T-helper 17 cell (primary cell): ENCODE measurements around the gene RGL4. TPM values are rescaled to one million over a fixed set of nuclear protein-coding genes. Genes with fewer than 3 reads are reported as not detected.
A peak's percentile ranks its signal among the peaks of the same experiment; 100 is the strongest.

Experiments
- ATAC-seq: fragments of 150-1000 bp; cut with Tn5 transposase; 2 replicates; pipeline ENCODE4 v1.10.0; 2021; ENCODE audit warnings: mild to moderate bottlenecking, moderate library complexity
- DNase-seq, 3 donors: peaks; one replicate each; pipeline versions ENCODE4 v3.0.0 to v3.0.0-alpha.2; 2020 to 2021
- H3K9me3 ChIP-seq: one replicate; pipeline ENCODE4 v1.7.0; 2013; ENCODE audit warnings: low read length, mild to moderate bottlenecking; ENCODE audit not compliant: control insufficient read depth, poor library complexity, severe bottlenecking
- H3K27ac Mint-ChIP-seq: one replicate; pipeline ENCODE4 v1.8.0; 2022; ENCODE audit warnings: mild to moderate bottlenecking, moderate library complexity, mixed read lengths
- H3K27me3 Mint-ChIP-seq: one replicate; pipeline ENCODE4 v1.8.0; 2022; ENCODE audit warnings: mixed read lengths
- H3K36me3 Mint-ChIP-seq: one replicate; pipeline ENCODE4 v1.8.0; 2022; ENCODE audit warnings: low read depth, mixed read lengths
- H3K4me1 Mint-ChIP-seq: one replicate; pipeline ENCODE4 v1.8.0; 2022; ENCODE audit warnings: mild to moderate bottlenecking, mixed read lengths
- H3K4me3 Mint-ChIP-seq: one replicate; pipeline ENCODE4 v1.8.0; 2022; ENCODE audit warnings: mild to moderate bottlenecking, moderate library complexity, mixed read lengths
- total RNA-seq, 4 donors: library from RNA in 2 of 4; stranded (reverse) in 2 of 4; gene quantifications; one replicate each; pipeline ENCODE4 v1.2.3 and lab custom pipeline; 2022 to 2026

The RGL4 gene
- total RNA-seq, 2 donors from 2014 or later: 16.0 to 20.2 TPM

DNA sequence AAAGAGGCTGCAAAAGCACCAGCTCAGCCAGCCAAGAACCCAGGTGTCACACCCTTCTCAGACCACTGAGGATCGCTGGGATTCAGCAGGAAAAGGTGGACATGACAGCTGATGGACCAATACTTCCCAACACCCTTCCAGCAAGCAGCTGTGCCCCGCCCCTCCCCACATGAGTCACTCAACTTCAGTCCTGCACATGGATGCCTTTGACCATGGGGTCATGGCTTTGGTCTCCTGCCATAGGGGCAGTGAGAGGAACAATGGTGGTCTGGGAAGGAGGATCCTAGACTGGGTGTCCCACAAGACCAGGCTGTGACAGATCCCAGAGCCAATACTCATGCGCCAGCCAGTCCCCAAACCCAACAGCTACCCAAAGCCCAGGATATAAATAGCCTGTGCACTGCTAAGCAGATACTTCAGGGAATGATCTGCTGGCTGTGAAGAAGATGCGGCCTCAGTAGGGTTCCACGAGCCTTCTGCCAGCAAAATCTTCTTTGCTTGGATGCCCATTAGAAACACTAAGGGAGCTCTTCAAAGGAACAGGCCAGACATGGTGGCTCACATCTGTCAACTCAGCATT is 5.5 kb upstream of the RGL4 start:
- no peaks in the 10 kb centered on the region for H3K27me3 Mint-ChIP-seq
- DNase-seq (no peak), ATAC-seq (no peak)
- H3K9me3 ChIP-seq: no peaks in the 10 kb centered on the region
- peaks cover 8% of the 10 kb centered on the region for H3K4me1 Mint-ChIP-seq
- peaks cover 2% of the 10 kb centered on the region for H3K36me3 Mint-ChIP-seq
- H3K27ac Mint-ChIP-seq: peak overlapping the region; percentile 16
- H3K4me3 Mint-ChIP-seq: no peak overlapping the region

DNA sequence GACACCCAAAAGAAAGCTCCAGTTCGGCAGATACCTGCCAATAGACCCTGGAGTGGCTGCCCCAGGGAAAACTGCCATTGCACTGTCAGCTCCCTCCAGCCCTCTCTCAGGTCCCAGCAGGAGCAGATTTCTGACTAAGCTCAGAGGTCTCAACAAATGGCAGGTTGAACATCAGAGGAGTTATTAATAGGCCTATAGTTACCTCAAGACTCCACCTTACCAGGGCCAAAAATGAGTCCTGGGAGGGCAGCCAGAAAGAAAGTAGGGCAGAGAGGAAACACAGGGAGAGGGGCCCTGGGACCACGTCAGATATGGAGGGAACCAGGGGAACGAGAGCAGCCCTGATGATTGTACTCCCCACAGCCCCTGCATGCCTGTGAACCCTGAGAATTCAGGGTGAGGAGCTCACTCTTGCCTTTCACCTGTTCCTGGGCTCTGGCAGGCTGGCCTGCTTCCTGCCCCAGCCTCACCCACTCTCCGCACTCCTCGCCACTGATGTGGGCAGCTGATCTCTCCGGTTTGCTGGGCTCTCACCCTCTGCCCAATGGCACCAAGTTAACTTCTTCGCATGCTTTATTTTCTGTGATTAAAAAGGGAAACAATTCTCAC is 4.3 kb upstream of the RGL4 start:
- DNase-seq (no peak), ATAC-seq (no peak)
- no peaks in the 10 kb centered on the region for H3K9me3 ChIP-seq
- peaks cover 2% of the 10 kb centered on the region for H3K36me3 Mint-ChIP-seq
- no peaks in the 10 kb centered on the region for H3K27me3 Mint-ChIP-seq
- H3K27ac Mint-ChIP-seq: peak overlapping the region; percentile 80
- peaks cover 11% of the 10 kb centered on the region for H3K4me1 Mint-ChIP-seq
- H3K4me3 Mint-ChIP-seq: no peak overlapping the region

DNA sequence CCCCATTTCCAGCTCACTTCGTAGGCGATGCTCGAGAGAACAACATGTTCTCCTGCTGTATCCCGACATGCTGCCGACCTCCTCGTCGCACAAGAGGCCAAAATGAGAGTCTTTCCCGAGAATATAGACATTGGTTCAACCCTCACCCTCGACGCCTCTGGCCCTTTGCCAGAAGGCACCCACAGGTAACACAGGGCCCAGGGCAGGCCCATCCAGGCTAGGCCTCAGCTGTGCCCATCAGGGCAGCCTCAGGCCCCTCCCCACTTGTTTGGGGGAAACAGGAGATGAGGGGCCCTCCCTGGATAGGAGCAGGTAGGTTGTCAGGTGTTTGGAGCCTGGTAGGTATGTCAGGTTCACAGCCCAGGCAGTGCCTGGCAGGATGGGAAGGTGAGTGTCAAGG is 2.7 kb upstream of the RGL4 start:
- peaks cover 2% of the 10 kb centered on the region for H3K36me3 Mint-ChIP-seq
- H3K4me1 Mint-ChIP-seq: peaks cover 11% of the 10 kb centered on the region
- ATAC-seq (no peak), DNase-seq (no peak)
- H3K27ac Mint-ChIP-seq: no peak overlapping the region
- H3K9me3 ChIP-seq: no peaks in the 10 kb centered on the region
- H3K27me3 Mint-ChIP-seq: no peaks in the 10 kb centered on the region
- H3K4me3 Mint-ChIP-seq: no peak overlapping the region

DNA sequence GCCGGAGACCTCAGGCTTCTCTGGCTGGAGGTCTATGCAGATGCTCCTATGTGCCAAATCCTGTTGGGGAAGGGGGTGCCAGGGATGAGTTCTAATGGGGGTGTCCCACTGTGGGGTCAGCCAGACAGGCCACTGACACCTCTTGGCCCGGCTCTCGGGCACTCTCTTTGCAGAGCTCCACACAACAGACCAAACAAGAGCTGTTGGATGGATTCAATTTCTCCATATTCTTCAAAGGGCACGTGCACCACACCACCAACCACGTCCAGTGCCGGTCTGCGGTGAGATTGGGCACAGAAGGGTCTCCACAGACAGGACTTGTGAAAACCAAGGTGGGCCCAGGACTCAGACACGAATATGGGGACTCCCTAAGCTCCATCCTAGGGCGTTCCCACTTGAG is 2.2 kb upstream of the RGL4 start:
- no peaks in the 10 kb centered on the region for H3K9me3 ChIP-seq
- H3K27me3 Mint-ChIP-seq: no peaks in the 10 kb centered on the region
- peaks cover 2% of the 10 kb centered on the region for H3K36me3 Mint-ChIP-seq
- H3K4me1 Mint-ChIP-seq: peaks cover 8% of the 10 kb centered on the region
- no peak for DNase-seq
- H3K4me3 Mint-ChIP-seq: no peak overlapping the region
- no peak overlapping the region for H3K27ac Mint-ChIP-seq
- no peak for ATAC-seq

DNA sequence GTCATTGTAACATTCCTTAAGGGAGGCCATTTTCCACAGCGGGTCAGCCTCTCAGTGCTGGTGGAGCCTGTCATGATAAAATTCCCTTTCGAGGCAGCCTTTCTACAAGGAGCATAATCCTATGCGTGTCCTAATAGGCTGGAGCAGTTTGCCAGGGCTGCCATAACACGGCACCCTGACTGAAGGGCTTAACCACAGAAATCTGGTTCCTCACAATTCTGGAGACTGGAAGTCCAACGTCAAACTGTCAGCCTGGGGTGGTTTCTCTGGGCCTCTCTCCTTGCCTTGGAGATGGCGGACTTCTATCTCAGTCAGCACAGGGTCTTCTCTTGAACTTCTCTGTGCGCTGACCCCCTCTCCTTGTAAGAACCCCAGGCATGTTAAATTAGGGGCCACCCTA is 1.4 kb upstream of the RGL4 start:
- Mint-ChIP-seq H3K36me3 (peaks cover 2% of the 10 kb centered on the region), H3K4me3 (no peak overlapping the region), H3K27ac (no peak overlapping the region), H3K4me1 (peaks cover 11% of the 10 kb centered on the region), H3K27me3 (no peaks in the 10 kb centered on the region)
- no peaks in the 10 kb centered on the region for H3K9me3 ChIP-seq
- DNase-seq (no peak), ATAC-seq (no peak)

DNA sequence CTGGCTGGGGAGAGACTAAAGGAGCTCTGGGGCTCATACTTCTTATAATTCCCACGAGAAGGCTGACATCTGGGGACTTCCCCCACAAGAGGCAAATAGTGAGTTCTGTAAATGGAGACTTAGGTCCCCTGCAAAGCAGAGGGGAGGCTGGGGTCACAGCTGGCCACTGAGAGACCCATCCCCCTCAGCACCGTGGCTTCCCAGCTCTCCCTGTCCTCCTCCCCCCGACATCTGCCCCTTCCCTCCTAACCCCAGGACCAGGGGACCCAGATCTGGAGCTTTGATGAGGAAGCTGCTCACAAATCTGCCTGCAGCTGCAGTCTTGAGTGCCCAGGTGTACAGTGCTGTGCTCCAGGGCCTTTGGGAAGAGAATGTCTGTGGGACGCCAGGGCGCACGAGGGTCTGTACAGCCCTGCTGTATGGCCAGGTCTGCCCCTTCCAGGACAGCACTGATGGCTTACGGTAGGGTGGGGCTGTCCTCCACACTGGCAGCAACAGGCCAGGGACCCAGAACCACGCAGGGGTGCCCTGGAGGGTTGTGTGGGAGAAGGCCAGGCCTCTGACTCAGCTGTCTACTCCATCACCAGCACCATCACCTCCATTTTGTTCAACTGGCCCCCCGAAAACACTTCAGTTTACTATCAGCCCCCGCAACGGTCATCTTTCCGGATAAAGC is 1.1 kb downstream of the RGL4 start:
- H3K4me3 Mint-ChIP-seq: no peak overlapping the region
- H3K27me3 Mint-ChIP-seq: no peaks in the 10 kb centered on the region
- H3K36me3 Mint-ChIP-seq: peaks cover 7% of the 10 kb centered on the region
- no peak for ATAC-seq
- DNase-seq: no peak
- peak overlapping the region; percentile 45 for H3K27ac Mint-ChIP-seq
- peaks cover 32% of the 10 kb centered on the region for H3K4me1 Mint-ChIP-seq
- no peaks in the 10 kb centered on the region for H3K9me3 ChIP-seq

GRCh38 chr22:23692598-23693291 is 1.9 kb downstream of the RGL4 start:
- H3K4me3 Mint-ChIP-seq: no peak overlapping the region
- DNase-seq (no peak), ATAC-seq (no peak)
- peaks cover 7% of the 10 kb centered on the region for H3K36me3 Mint-ChIP-seq
- H3K9me3 ChIP-seq: no peaks in the 10 kb centered on the region
- H3K27me3 Mint-ChIP-seq: no peaks in the 10 kb centered on the region
- H3K27ac Mint-ChIP-seq: peak overlapping the region; percentile 82
- H3K4me1 Mint-ChIP-seq: peaks cover 37% of the 10 kb centered on the region

- DNase-seq: no peak
- no peak for ATAC-seq
- H3K4me3 Mint-ChIP-seq: no peak overlapping the region
- H3K27me3 Mint-ChIP-seq: no peaks in the 10 kb centered on the region
- peaks cover 7% of the 10 kb centered on the region for H3K36me3 Mint-ChIP-seq
- H3K9me3 ChIP-seq: no peaks in the 10 kb centered on the region
- H3K4me1 Mint-ChIP-seq: peaks cover 37% of the 10 kb centered on the region
- peak overlapping the region; percentile 100 for H3K27ac Mint-ChIP-seq
These were observed 3.3 kb downstream of the RGL4 start for GRCh38 chr22:23693979-23694680.

- peaks cover 10% of the 10 kb centered on the region for H3K36me3 Mint-ChIP-seq
- no peak for DNase-seq
These were observed 4.3 kb downstream of the RGL4 start for GRCh38 chr22:23695141-23695540.

GRCh38 chr22:23695571-23696325 is 4.9 kb downstream of the RGL4 start:
- no peaks in the 10 kb centered on the region for H3K27me3 Mint-ChIP-seq
- H3K36me3 Mint-ChIP-seq: peaks cover 13% of the 10 kb centered on the region
- DNase-seq (no peak), ATAC-seq (no peak)
- no peaks in the 10 kb centered on the region for H3K9me3 ChIP-seq
- H3K4me3 Mint-ChIP-seq: peak overlapping the region; percentile 100
- peak overlapping the region; percentile 100 for H3K27ac Mint-ChIP-seq
- H3K4me1 Mint-ChIP-seq: peaks cover 40% of the 10 kb centered on the region

More at GRCh38 chr22:23695141-23695540, 4.3 kb downstream of the RGL4 start:
- Mint-ChIP-seq H3K4me3 (peak overlapping the region; percentile 55), H3K27me3 (no peaks in the 10 kb centered on the region), H3K4me1 (peaks cover 41% of the 10 kb centered on the region), H3K27ac (peak overlapping the region; percentile 100)
- ATAC-seq: no peak
- H3K9me3 ChIP-seq: no peaks in the 10 kb centered on the region

DNA sequence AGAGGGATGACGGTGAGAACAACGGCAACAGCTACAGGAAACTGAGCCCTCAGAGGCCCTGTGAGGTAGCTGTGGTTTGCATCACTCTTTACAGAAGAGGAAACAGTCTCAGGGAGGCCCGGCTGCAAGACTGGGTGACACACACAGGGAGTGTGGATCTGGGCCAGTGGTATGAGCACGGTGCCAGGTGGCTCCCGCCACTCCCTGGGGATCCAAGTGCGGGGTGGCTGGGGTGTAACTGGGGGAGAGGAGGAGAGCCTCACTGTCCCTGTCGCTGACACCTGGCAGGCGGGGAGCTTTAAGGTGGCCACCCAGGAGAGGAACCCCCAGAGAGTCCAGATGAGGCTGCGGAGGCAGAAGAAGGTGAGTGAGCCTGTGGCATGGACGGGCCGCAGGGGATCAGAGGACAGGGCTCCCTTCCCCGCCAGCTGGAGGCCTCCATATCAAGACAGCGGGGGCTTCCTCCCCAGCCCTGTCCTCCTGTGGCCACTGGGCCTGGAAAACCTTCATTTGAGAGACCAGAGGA is 5.6 kb downstream of the RGL4 start:
- ATAC-seq (peak; percentile 99), DNase-seq (peak; percentile 36 to 64 (median 58))
- Mint-ChIP-seq H3K4me3 (peak overlapping the region; percentile 100), H3K27ac (peak overlapping the region; percentile 100), H3K4me1 (peaks cover 40% of the 10 kb centered on the region), H3K36me3 (peaks cover 14% of the 10 kb centered on the region), H3K27me3 (no peaks in the 10 kb centered on the region)
- no peaks in the 10 kb centered on the region for H3K9me3 ChIP-seq
